ENCODE results near the gene EIF4E3. TPM values are rescaled to one million over a fixed set of nuclear protein-coding genes. Genes with fewer than 3 reads are reported as not detected.

Gene EIF4E3
- total RNA-seq, 4 donors from 2014 or later: 11.4 to 13.5 (median 12.8) TPM

- H3K4me3 ChIP-seq (ENCODE audit: low read depth, poor library complexity, severe bottlenecking): no peak overlapping the region
- TF ChIP-seq CTCF (IDR thresholded peaks at IDR 0.05) (no peak), POLR2A (IDR thresholded peaks at IDR 0.05) (no peak)
- intact Hi-C loops (cut with DNase I; ENCODE audit: low total_unique reads): no loop called here
- no peak for DNase-seq (ENCODE audit: low spot score in 2 of 2)
- 35 to 42% methylated on average over 1 of the region's 1 CpG for WGBS, 2 donors
Measured at GRCh38 chr3:71710906-71711494, 14.2 kb downstream of the EIF4E3 start.

- no peak for DNase-seq (ENCODE audit: low spot score in 2 of 2)
- TF ChIP-seq POLR2A (IDR thresholded peaks at IDR 0.05) (no peak), CTCF (IDR thresholded peaks at IDR 0.05) (no peak)
- no peak overlapping the region for H3K4me3 ChIP-seq (ENCODE audit: low read depth, poor library complexity, severe bottlenecking)
- intact Hi-C loops (cut with DNase I; ENCODE audit: low total_unique reads): no loop called here
- 93 to 95% methylated on average over 9 of the region's 9 CpGs for WGBS, 2 donors
Measured at GRCh38 chr3:71709908-71710511, 15.2 kb downstream of the EIF4E3 start.

GRCh38 chr3:71708476-71709105 lies 16.6 kb downstream of the EIF4E3 start:
- DNase-seq (ENCODE audit: low spot score in 2 of 2): no peak
- intact Hi-C loops (cut with DNase I; ENCODE audit: low total_unique reads): no loop called here
- TF ChIP-seq CTCF (IDR thresholded peaks at IDR 0.05) (no peak), POLR2A (IDR thresholded peaks at IDR 0.05) (no peak)
- H3K4me3 ChIP-seq (ENCODE audit: low read depth, poor library complexity, severe bottlenecking): no peak overlapping the region
- 77 to 80% methylated on average over 7 of the region's 7 CpGs for WGBS, 2 donors

GRCh38 chr3:71707595-71707994 lies 17.6 kb downstream of the EIF4E3 start:
- TF ChIP-seq CTCF (IDR thresholded peaks at IDR 0.05) (no peak), POLR2A (IDR thresholded peaks at IDR 0.05) (no peak)
- DNase-seq (ENCODE audit: low spot score in 2 of 2): no peak
- intact Hi-C loops (cut with DNase I; ENCODE audit: low total_unique reads): no loop called here
- WGBS, 2 donors: 92 to 93% methylated on average over 5 of the region's 5 CpGs
- H3K4me3 ChIP-seq (ENCODE audit: low read depth, poor library complexity, severe bottlenecking): no peak overlapping the region

- intact Hi-C loops (cut with DNase I; ENCODE audit: low total_unique reads): no loop called here
- no peak overlapping the region for H3K4me3 ChIP-seq (ENCODE audit: low read depth, poor library complexity, severe bottlenecking)
- 96% methylated on average over 5 of the region's 5 CpGs for WGBS, 2 donors
- DNase-seq (ENCODE audit: low spot score in 2 of 2): no peak
- TF ChIP-seq POLR2A (IDR thresholded peaks at IDR 0.05): no peak
- no peak for TF ChIP-seq CTCF (IDR thresholded peaks at IDR 0.05)
Measured at GRCh38 chr3:71705681-71706080, 19.5 kb downstream of the EIF4E3 start.

Measured in lower leg skin (tissue), 4 donors.